Loucy (cell line): Measurements from ENCODE around the gene TBCD.

Source experiments
- H2AFZ ChIP-seq: fragments of 200-600 bp; sonication (generic); 2 replicates; pipeline ENCODE4 v1.6.0; 2016; ENCODE audit warnings: antibody characterized with exemption, mild to moderate bottlenecking, low read length, moderate library complexity
- H3F3A ChIP-seq: fragments of 200-600 bp; 2 replicates; pipeline ENCODE4 v1.6.0; 2016; ENCODE audit warnings: antibody characterized with exemption, low read depth, mild to moderate bottlenecking
- H3K27me3 ChIP-seq: fragments of 200-600 bp; sonication (generic); 2 replicates; pipeline ENCODE4 v1.6.1; 2014; ENCODE audit warnings: low read length, mild to moderate bottlenecking; ENCODE audit not compliant: insufficient read depth, poor library complexity, severe bottlenecking
- H3K36me3 ChIP-seq: fragments of 200-600 bp; sonication (generic); 2 replicates; pipeline ENCODE4 v1.6.1; 2016; ENCODE audit warnings: low read length; ENCODE audit not compliant: insufficient read depth
- H3K4me1 ChIP-seq: fragments of 200-600 bp; sonication (generic); 2 replicates; pipeline ENCODE4 v1.5.1; 2014; ENCODE audit warnings: low read length, mild to moderate bottlenecking; ENCODE audit not compliant: insufficient read depth, poor library complexity, severe bottlenecking
- H3K4me2 ChIP-seq: fragments of 200-600 bp; sonication (generic); 2 replicates; pipeline ENCODE4 v1.6.0; 2014; ENCODE audit warnings: antibody characterized with exemption, low read length, low read depth, mild to moderate bottlenecking; ENCODE audit not compliant: poor library complexity, severe bottlenecking
- H3K4me3 ChIP-seq: fragments of 200-600 bp; sonication (generic); 2 replicates; pipeline ENCODE4 v1.5.1; 2014; ENCODE audit warnings: low read length, mild to moderate bottlenecking, mixed read lengths; ENCODE audit not compliant: poor library complexity, severe bottlenecking
- H3K79me2 ChIP-seq: fragments of 200-600 bp; sonication (generic); 2 replicates; pipeline ENCODE4 v1.6.1; 2014; ENCODE audit warnings: low read length; ENCODE audit not compliant: insufficient read depth
- H3K9ac ChIP-seq: fragments of 200-600 bp; sonication (generic); 2 replicates; pipeline ENCODE4 v1.6.0; 2014; ENCODE audit warnings: mild to moderate bottlenecking, low read depth, low read length, moderate library complexity; ENCODE audit not compliant: poor library complexity, severe bottlenecking
- H3K9me2 ChIP-seq: fragments of 200-600 bp; sonication (generic); replicated peaks from 2 replicates; pipeline ENCODE4 v1.6.1; 2016; ENCODE audit warnings: low read depth, low read length, mixed read lengths
- H3K9me3 ChIP-seq: fragments of 200-600 bp; sonication (generic); 2 replicates; pipeline ENCODE4 v1.6.1; 2014; ENCODE audit warnings: mild to moderate bottlenecking, antibody characterized with exemption, low read length, low read depth; ENCODE audit not compliant: insufficient read depth
- H4K20me1 ChIP-seq: fragments of 200-600 bp; sonication (generic); 2 replicates; pipeline ENCODE4 v1.6.0; 2014; ENCODE audit warnings: antibody characterized with exemption, low read length, mild to moderate bottlenecking; ENCODE audit not compliant: insufficient read depth, poor library complexity, severe bottlenecking
- EZH2phosphoT487 ChIP-seq: fragments of 200-600 bp; IDR thresholded peaks from 2 replicates; pipeline ENCODE4 v1.6.1; 2018; ENCODE audit warnings: antibody characterized with exemption, mild to moderate bottlenecking, moderate library complexity, borderline replicate concordance
- TF ChIP-seq, protein P1 (sequence below): fragments of 200-600 bp; sonication (generic); conservative IDR thresholded peaks from 2 replicates; pipeline ENCODE4 v1.5.1; 2014; ENCODE audit warnings: mild to moderate bottlenecking, antibody characterized with exemption, low read length

TBCD gene

DNA sequence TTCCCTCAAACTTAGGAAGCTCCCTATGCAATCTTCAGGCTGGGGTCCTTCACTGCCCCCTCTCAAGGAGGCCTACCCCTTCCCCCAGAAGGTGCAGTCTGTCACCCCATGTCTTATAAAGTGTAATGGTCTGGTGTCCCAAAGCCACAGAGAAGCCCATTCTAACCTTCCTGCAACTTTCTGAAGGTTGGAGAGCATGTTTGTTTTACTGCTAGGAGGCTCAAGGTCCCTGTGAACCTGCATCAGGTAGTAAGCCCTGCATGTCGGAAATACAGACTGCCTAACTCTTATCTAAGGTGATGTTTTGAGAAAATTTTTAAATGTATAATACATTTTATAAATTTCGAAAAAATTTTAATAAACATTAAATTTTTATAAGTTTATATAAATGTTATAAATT is 69.7 kb downstream of the TBCD start:
- Histone ChIP-seq H3K9ac (no peak overlapping the region), H2AFZ (no peak overlapping the region), H3K4me2 (no peak overlapping the region), H3K4me3 (no peak overlapping the region), H3K9me2 (no peaks in the 10 kb centered on the region), H3F3A (no peaks in the 10 kb centered on the region), H3K79me2 (peaks cover 16% of the 10 kb centered on the region; the same call in 1 of the 2 replicates), H3K9me3 (peaks cover 12% of the 10 kb centered on the region; the same call in 1 of the 2 replicates), H4K20me1 (no peaks in the 10 kb centered on the region), H3K27me3 (no peaks in the 10 kb centered on the region), H3K4me1 (no peaks in the 10 kb centered on the region), H3K36me3 (peaks cover 54% of the 10 kb centered on the region; the same call in 1 of the 2 replicates)
- TF ChIP-seq EZH2phosphoT487, result no peak

- no peaks in the 10 kb centered on the region for H3K4me1 ChIP-seq
- TF ChIP-seq, protein P1, sequence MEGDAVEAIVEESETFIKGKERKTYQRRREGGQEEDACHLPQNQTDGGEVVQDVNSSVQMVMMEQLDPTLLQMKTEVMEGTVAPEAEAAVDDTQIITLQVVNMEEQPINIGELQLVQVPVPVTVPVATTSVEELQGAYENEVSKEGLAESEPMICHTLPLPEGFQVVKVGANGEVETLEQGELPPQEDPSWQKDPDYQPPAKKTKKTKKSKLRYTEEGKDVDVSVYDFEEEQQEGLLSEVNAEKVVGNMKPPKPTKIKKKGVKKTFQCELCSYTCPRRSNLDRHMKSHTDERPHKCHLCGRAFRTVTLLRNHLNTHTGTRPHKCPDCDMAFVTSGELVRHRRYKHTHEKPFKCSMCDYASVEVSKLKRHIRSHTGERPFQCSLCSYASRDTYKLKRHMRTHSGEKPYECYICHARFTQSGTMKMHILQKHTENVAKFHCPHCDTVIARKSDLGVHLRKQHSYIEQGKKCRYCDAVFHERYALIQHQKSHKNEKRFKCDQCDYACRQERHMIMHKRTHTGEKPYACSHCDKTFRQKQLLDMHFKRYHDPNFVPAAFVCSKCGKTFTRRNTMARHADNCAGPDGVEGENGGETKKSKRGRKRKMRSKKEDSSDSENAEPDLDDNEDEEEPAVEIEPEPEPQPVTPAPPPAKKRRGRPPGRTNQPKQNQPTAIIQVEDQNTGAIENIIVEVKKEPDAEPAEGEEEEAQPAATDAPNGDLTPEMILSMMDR, result no peak
- TF ChIP-seq EZH2phosphoT487, result no peak
- H3K4me2 ChIP-seq, result no peak overlapping the region
- no peaks in the 10 kb centered on the region for H3K27me3 ChIP-seq
- H3F3A ChIP-seq, result no peaks in the 10 kb centered on the region
- no peaks in the 10 kb centered on the region for H3K9me2 ChIP-seq
- H3K9me3 ChIP-seq, result peaks cover 12% of the 10 kb centered on the region; the same call in 1 of the 2 replicates
- no peak overlapping the region for H3K4me3 ChIP-seq
- H3K36me3 ChIP-seq, result peaks cover 52% of the 10 kb centered on the region; the same call in 1 of the 2 replicates
- no peak overlapping the region for H3K9ac ChIP-seq
- no peak overlapping the region for H2AFZ ChIP-seq
- H3K79me2 ChIP-seq, result peaks cover 16% of the 10 kb centered on the region; the same call in 1 of the 2 replicates
- H4K20me1 ChIP-seq, result no peaks in the 10 kb centered on the region
Observed at GRCh38 chr17:82822281-82822680, 70.4 kb downstream of the TBCD start.

DNA sequence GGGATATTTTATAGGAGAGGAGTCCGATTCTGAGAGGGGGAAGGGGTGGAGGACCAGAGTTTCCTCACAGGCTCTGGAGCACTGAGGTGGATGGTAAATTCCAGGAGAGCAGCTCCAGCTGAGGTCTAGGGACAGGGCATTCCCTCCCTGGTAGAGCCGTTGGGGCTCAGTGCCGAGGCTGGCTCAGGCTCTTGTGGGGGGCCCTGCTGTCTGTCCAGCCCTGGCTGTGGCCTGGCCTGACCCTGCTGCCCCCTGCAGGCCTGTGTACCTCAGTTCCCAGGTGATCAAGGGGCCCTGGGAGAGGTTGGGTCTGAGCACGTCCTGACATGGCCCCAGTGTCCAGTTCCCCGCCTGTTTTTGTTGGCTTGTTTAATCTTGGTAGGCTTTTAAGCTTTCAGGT is 71.1 kb downstream of the TBCD start:
- peaks cover 52% of the 10 kb centered on the region; the same call in 1 of the 2 replicates for H3K36me3 ChIP-seq
- H3K27me3 ChIP-seq, result no peaks in the 10 kb centered on the region
- no peaks in the 10 kb centered on the region for H3F3A ChIP-seq
- H4K20me1 ChIP-seq, result no peaks in the 10 kb centered on the region
- H3K9me2 ChIP-seq, result no peaks in the 10 kb centered on the region
- peaks cover 12% of the 10 kb centered on the region; the same call in 1 of the 2 replicates for H3K9me3 ChIP-seq
- H3K4me3 ChIP-seq, result no peak overlapping the region
- peaks cover 16% of the 10 kb centered on the region; the same call in 1 of the 2 replicates for H3K79me2 ChIP-seq
- H3K4me2 ChIP-seq, result no peak overlapping the region
- H2AFZ ChIP-seq, result no peak overlapping the region
- no peaks in the 10 kb centered on the region for H3K4me1 ChIP-seq
- H3K9ac ChIP-seq, result no peak overlapping the region
- TF ChIP-seq, protein P1, result peak; percentile 58
- TF ChIP-seq EZH2phosphoT487, result no peak

DNA sequence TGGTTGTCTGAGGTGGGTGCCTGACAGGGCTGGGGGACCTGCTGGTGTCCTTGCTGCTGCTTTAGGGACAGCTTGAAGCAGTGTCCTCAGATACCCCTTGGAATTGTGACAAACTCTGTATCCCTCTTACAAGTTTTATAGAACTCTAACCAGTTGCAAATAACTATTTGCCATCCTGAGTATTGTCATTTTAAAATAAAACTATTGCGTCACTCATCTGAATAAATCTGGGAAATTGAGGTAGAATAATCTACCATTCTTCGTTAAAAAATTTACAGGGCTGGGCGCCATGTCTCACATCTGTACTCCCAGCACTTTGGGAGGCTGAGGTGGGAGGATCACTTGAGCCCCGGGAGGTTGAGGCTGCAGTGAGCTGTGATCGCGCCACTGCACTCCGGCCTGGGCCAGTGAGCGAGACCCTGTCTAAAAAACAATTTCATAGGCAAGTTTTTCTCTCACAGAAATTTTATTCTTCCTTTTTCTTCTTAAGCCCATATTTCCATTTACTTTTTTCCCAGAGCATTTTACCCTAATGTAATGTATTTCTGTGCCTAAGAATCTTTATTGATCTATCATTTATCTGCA is 73.8 kb downstream of the TBCD start:
- TF ChIP-seq EZH2phosphoT487, result no peak
- TF ChIP-seq, protein P1, result no peak
- H2AFZ ChIP-seq, result no peak overlapping the region
- H3K9ac ChIP-seq, result no peak overlapping the region
- H3K9me2 ChIP-seq, result no peaks in the 10 kb centered on the region
- H3K4me3 ChIP-seq, result no peak overlapping the region
- no peaks in the 10 kb centered on the region for H3K4me1 ChIP-seq
- peaks cover 26% of the 10 kb centered on the region; the same call in 1 of the 2 replicates for H3K79me2 ChIP-seq
- H3K27me3 ChIP-seq, result no peaks in the 10 kb centered on the region
- H3F3A ChIP-seq, result no peaks in the 10 kb centered on the region
- no peaks in the 10 kb centered on the region for H4K20me1 ChIP-seq
- no peaks in the 10 kb centered on the region for H3K9me3 ChIP-seq
- H3K4me2 ChIP-seq, result no peak overlapping the region
- peaks cover 43% of the 10 kb centered on the region; the same call in 1 of the 2 replicates for H3K36me3 ChIP-seq
